Activated naive CD4-positive, alpha-beta T cell treated with anti-CD3 and anti-CD28 coated beads, Interleukin-2, amount 50 U/mL, for 16 hours (primary cell): ENCODE data around the gene NDUFB6.
"Not testable (repeated sequence)": the region's sequence is repeated elsewhere in the genome, so short reads cannot be mapped to it uniquely, and the experiment has no call there.

Experiments used
- DNase-seq: peaks from one replicate; pipeline ENCODE4 v3.0.0-alpha.2; 2020

Gene NDUFB6

DNA sequence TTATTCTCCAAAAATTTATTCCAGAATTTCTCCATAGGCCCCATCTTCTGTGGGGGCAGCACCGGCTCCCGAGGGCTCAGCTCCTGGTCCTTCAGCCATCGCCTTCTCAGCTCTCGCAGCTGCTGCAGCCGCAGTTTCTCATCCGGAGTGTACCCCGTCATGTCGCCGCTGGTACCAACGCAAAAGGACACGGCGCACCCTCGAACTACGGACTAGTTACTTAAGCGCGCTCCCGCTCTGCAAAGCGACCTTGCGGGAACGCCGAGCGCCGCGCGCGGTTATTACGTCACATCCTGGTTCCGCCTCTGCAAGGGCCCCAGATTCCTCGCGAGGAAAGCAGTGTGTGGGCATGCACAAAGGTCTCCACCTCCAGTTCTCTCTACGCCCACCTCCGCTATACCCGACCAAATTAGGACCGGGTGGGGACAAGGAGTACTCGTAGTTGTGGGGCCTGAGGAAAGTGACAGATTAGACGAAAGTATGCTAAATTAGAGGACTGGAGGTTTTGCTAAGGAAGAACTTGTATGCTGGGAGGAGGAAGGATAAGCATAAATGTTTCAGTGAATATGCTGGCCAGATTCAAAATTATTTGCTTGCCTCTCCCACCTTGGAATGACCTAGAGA is at the start of gene NDUFB6:
Gene NDUFB6 (minus strand): TSS at position 260 of the 624 bp plus-strand sequence. CDS start 99 bp downstream, at position 161.
- peak; percentile 95 for DNase-seq

DNA sequence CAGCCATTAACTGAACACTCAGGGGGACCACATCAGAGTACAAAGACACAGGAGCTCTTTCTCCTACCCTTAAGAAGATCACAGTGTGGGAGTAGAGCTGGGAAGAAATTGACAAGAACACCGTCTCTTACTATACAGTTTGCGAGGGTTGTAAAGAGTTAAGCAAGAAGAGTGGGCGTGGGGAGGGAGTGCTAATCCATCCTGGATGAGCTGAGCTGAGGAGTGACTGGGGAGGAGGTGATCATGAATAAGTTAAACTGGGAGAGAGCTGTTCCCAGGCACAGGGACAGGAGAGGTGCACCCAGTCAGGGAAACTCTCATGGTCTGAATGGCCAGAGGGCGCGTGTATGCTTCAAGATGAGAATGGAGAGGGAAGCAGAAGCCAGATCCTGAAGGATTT is 45.3 kb upstream of the NDUFB6 start:
- DNase-seq = no peak

DNA sequence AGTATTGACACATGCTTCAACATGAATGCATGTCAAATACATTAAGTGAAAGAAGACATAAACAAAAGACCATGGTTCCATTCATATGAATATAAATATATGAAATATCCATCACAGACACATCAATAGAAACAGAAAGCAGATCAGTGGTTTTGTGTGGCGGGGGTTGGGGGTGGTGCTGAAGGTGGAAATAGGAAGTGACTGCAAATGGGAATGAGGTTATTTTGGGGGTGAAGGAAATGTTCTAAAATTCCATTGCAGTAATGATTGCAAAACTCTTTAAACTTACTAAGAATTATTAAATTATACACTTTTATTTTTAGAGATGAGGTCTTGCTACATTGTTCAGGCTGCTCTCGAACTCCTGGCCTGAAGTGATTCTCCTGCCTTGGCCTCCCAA is 33.9 kb upstream of the NDUFB6 start:
- DNase-seq = no peak

DNA sequence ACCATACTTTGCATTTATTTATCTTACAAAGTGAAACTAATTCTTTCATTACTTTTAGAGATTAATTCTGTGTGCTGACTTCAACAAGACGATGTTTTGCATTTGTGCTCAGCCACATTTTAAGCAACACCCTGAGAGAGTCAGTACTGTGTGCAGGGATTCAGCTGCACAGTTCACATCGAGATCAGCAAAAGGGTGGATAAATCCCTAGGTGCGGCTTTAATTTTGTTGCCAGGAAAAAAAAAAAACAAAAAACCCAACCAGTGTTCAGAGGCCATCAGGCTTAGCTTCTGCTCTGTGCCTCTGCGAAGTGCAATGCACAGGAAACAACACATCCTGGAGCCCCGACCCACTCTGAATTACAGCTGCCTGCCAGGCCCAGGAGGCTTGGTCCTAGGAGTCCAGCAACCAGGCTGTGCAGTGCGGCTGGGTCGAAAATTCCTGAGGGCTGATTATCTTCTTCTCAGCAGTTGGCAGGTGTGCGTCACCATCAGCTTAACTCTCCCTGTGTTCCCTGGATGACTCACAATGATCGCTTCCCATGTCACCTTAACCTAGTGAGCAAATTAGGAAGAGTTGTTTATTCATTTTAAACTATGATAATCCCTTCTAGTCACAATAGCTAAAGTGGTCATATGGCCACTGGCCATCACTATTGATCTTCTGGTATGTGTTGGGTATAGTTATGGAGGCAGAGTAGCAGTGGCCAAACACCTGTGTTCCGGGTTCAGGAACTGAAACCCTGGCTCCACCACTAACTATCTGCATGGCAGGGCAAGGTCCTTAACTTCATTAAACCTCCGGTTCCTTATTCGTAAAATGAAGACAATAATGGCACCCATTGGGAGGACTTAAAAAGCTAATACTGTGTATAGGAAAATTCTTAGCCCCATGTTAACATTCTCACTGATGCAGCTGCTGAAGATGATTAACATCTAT is 31.2 kb upstream of the NDUFB6 start:
- DNase-seq = no peak

DNA sequence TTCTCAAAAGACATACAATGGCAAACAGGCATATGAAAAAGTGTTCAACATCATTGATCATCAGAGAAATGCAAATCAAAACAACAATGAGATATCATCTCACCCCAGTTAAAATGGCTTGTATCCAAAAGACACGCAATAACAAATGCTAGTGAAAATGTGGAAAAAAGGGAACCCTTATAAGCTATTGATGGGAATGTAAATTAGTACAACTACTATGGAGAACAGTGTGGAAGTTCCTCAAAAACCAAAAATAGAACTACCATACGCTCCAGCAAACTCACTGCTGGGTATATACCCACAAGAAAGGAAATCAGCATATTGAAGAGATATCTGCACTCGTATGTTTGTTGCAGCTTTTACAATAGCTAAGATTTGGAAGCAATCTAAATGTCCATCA is 26.1 kb upstream of the NDUFB6 start:
- not testable (repeated sequence) for DNase-seq

DNA sequence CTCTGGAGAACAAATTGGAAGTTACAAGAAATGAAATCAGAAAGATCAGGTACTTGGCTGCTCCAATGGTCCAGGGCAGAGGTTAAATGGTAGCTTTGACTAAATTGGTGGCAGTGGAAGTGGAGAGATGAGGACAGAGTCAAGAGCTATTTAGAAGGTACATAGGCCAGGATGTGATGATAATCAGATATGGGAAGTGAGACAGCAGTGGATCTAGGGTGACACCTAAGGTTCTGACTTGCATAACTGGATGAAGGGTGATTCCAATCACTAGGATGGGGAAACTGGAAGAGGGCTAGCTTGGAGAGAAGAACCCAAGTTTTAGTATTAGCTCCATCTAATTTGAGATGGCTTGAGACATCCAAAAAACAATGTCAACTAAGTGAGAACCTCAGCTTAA is 24.0 kb upstream of the NDUFB6 start:
- DNase-seq = no peak

DNA sequence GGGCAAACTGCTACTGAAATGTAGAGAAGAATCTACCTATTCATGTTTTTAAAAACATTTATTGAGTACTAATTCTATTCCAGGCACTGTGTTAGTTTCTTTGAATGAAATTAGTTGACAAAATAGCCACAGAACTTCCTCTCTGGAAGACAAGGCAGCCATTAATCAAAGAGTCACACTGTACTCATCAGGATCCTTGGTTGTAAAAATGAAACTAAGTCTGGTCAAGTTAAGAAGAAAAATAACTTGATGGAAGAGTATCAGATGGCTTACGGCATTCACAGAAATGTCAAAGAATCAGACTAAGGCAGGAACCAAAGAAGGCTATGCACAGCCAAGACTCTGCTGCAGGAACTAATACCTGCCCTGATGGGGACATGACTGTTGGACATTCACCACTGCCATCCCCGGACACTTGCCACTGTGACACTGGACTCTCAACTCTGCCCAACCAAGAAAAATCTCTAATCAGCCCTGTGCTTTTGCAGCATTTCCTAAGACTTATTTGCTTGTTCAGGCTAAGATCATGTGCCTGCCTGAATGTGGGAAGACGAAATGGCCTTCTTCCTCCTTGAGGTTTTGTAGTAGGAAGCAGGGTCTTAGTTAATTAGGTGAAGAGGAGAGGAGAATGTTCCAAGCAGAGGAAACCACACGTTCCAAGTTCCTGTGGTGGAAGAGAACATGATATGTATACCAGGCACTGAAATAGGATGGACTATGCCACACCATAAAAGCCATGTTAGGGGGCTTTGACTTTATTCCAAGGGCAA is 23.3 kb upstream of the NDUFB6 start:
- DNase-seq = no peak

DNA sequence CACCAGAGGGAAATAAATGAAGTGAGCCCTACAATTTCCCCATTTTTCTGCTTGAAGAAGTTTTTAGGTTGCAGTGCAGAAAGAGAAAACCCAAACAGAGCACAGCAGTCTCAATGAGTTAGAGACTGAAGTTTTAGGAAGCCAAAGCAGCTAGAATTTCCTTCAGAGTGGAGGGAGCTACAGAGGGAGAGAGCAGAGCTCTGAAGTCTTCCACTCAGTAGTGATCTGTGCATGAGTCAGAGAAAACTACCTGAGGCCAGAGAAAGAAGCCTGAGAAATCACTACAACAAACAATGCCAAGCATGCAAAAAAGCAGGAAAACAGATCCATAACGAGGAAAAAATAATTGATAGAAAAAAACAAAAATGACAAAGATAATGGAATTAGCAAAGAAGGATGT is 17.9 kb upstream of the NDUFB6 start:
- no peak for DNase-seq

DNA sequence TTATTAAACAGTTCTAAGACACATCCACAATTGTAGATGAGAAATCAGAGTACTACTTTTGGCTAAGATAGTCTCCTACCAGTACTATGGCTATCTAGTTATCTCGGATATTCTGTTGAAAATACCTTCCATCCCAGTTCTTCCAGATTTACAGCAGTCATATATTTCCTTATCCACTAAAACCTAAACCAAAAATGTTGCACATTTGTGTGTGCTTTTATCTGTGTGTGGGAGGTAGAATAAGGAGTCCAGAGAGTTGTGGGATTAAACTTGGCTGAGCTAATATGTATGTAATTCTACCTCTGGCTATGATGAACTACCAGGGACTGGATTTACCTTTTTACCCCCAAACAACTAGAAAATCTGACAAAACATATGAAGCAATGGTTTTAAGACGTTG is 17.5 kb upstream of the NDUFB6 start:
- DNase-seq = no peak

DNA sequence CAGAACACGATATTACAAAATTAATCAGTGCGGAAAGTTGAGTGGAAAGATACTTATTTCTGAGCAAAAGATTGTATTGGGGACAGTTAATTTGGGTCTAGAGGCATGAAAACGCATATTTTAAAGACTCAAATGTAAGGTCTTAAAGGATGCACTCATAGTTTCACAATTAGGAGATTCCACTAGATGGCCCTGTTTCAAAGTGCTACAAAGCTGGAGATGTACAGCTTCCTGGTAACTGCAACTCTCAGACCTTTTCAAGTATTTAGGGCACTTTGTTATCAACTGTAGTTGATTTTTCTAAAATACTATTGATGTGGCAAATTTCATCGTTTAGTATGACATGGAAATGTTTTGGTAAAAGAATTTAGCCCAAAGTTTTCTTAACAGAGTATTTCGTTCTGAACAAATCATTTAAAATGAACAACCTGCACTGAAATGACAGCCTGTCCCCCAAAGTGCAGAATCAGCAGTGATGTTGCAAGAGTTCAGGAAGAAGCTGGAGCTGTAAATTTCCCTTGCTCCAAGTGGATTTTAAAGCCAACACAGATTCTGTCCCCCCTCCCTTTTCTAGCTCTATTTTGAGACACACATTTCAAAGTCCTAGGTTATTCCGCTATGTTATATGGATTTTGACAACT is 16.2 kb upstream of the NDUFB6 start:
- DNase-seq = no peak

DNA sequence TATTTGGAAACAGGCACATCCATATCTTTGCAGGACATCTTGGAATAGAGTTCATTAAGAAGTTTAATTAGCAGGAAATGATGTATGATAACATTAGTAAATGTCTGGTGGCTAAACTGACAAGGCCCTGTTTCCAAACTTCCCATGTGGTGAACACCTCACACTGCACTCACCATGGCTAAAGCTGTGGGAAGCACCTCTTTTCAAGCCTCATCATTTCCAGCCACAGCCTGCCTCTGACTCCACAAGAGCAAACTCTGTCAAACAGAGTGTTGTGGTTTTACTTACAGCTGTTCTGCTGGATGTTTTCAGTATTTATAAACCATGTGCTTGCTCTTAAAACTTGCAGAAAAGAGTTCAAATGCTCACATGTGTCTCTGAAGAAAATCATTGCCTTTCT is 14.9 kb upstream of the NDUFB6 start:
- no peak for DNase-seq

DNA sequence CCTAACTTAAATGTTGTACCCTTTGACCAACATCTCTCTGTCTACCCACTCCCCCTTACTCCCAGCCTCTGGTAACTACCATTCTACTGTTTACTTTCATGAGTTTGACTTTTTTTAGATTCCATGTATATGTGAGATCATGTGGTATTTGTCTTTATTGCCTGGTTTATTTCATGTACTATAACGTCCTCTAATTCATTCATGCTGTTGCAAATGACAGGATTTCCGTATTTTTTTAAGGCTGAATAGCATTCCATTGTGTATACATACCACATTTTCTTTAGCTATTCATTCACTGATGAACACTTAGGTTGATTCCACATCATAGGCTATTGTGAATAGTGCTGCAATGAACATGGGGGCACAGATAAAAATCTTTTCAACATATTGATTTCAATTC is 11.8 kb upstream of the NDUFB6 start:
- DNase-seq = no peak

DNA sequence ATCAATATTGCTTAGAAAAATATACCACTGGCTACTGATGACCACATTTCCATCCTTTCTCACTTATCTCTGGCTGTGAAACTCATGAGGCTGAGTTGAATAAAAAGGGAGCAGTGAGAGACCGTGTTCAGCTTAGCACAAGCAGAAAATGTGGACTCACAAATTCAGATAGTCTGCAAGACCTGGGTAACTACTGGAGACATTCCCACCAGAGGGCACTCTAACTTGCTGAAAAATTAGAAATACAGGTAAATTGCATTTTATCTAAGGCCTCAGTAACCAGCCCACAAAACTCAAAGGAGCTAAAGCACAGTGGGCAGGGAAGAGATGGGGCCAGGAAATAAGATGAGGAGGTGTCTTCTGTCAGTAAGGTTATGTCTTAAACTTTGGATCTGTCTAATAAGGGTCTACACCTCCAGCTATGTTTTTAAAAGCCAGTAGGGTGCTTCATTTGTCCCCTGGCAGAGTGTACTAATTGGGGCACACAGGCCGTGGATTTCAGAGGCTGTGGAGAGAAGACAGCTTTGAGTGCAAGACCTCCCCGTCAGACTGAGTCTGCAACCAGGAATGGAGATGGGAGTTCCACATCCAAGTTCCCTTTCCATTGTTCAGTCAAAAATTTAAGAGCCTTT is 8.7 kb upstream of the NDUFB6 start:
- DNase-seq = no peak

DNA sequence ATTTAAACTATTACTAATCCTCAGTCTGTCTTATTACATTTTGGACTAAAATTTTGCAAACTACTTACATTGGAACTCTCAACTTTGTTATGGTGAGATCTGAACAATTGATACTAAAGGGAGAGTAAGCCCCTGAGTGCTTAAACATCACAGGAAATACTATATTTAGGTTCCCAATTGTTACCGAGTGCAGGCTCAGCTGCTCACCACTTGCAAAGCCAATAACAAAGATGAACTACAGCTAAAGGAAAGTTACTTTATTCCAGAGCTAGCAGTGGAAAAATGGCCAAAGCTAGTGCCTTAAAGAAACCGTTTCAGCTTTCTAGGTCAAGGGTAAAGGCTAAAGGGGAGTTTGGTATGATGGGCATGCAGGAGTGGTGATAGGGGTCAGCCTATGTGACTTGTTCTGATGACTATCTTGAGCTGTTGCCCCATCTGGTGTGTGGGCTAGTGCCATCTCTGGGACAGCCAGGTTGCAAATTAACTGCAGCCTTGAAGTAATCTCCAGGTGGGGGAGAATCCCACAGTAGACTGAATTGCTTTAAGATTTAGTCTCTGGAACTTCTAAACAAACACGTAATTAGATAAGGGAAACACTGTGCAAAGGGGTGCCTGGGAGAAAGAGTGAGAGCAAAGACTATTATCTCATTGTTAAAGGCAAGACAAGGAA is 7.8 kb upstream of the NDUFB6 start:
- no peak for DNase-seq

DNA sequence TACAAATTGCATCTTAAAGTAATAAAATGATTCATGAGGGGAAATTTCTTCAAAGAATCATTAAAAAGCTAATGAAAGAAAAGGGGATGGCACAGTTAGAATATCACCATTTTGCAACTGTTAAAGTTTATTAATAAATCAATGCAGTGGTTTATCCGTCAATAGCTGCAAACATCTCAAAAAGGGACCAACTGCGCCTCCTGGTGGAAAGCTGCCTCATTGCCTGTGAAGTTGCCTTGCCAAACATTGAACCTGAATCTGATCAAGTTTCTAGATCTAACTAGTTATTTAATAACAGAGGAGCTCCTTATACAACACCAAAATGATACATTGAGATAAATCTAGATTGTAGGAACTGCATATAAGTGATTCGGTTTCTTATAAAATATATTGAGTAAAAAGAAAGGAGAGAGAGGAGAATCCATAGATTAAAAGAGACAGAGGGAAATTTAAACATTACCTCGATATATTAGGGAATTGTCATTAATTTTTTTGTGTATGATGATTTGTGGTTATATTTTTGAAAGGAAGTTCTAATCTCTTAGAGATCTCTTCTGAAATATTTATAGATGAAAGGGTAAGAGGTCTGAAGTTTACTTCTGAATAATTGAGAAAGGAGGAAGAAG is 6.9 kb upstream of the NDUFB6 start:
- DNase-seq = peak; percentile 77

DNA sequence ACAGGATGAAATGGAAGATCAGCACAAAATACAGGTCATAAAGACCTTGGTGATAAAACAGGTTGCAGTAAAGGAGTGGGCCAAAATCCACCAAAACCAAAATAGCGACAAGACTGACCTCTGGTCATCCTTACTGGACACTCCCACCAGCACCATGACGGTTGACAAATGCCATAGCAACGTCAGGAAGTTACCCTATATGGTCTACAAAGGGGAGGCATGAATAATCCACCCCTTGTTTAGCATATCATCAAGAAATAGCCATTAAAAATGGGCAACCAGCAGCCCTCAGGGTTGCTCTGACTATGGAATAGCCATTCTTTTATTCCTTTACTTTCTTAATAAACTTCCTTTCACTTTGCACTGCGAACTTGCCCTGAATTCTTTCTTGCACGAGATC is 6.0 kb upstream of the NDUFB6 start:
- DNase-seq = no peak

DNA sequence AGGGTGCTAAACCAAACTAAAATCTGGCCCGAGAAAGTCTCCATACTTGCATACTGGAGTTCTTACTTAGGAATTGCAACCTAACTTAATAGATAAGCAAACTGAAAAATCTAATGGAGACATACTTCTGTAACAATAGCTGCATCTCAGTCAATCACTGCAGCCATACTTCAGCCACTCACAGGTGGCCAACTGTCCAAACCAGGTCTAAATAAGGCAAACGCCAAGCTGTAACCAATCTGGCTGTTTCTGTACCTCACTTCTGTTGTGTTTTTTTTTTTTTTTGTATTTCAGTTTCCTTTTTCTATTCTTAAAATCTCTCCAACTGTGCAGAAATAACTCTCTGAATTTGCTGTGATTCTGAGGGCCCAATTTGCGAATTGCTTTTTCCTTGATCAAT is 4.4 kb upstream of the NDUFB6 start:
- DNase-seq = no peak

DNA sequence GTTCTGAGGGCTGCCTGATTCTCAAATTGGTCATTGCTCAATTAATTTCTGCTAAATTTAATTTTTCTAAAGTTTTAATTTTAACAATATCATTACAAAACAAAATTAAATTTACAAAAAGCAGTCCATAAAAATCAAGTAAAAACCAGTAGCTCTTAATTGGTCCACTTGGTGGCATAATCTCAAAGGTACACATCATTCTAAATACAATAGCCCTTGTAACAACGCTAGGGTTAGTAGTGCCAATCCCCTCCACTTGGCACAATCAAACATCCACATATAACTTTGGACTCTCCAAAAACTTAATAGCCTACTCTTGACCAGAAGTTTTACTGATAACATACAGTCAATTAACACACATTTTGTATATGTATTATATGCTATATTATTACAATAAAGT is 1.9 kb upstream of the NDUFB6 start:
- DNase-seq = no peak

DNA sequence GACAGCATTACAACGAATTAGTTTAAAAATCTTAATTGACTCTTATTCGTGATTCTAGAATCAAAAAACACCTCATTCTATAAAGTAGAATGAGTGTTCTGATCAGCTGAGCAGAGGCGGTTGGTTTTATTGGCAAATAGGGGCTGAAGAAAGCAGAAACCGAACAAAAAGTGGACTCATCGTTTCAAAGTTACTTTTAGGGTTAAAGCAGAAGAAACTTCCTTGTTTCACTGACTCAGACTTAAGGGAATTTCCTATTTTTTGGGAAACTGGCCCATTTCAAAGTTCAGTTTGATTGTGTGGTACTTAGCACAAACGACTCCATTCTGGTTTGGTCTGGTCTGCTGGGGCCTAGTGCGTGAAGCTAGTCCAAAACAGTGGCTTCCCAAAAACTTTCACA is 862 bp upstream of the NDUFB6 start:
- no peak for DNase-seq

DNA sequence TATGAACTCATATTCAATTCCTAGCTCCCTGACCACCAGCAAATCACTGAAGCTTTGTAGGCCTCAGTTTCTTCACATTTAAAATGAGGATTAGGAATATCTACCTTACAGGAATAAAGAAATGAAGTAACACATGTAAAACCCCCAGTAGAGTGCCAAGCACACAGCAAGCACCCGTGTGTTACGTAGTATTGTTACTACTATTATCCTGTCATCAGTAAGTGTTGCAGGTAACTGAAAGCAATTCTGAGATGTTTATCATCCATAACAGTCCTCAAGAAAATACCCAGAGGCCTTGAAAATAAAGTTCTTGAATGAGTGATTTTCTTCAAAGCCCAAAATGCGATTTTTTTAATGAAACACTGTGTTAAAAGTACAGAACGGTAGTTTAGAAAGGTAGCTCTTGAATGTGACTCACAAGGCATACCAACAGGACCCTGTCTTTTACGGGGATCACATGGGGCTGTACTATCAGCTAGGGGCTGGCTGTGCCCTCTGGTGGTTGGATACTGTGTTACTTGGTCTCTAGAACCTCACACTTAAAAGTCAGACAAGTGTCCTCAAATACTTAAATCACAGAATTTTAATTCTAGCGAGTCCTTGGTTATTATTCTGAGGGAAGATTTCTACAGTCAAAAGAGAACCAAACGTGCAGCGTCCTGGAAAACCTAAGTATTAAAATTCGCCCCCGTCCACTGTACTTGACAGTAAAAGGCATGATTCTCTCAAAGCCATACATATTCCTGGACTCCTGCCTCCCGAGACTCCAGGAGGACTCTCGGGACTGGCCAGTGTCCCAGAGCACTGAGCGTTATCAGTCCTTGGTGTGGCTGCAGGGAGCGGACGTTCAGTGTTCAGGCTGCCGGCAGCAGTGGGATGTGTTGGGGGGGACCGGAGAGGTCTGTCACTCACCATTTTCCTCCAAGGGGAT is 725 bp downstream of the NDUFB6 start:
- DNase-seq = peak; percentile 76
